Activated naive CD4-positive, alpha-beta T cell treated with anti-CD3 and anti-CD28 coated beads, Interleukin-2, amount 50 U/mL, for 24 hours (primary cell): ENCODE measurements around the gene AQP1.

ENCODE experiments used
- H3K27ac Mint-ChIP-seq: one replicate; pipeline ENCODE4 v1.8.0; 2021; ENCODE audit warnings: mild to moderate bottlenecking, mixed read lengths
- H3K27me3 Mint-ChIP-seq: one replicate; pipeline ENCODE4 v1.8.0; 2021; ENCODE audit warnings: mixed read lengths
- H3K36me3 Mint-ChIP-seq: one replicate; pipeline ENCODE4 v1.8.0; 2021; ENCODE audit warnings: mixed read lengths
- H3K4me1 Mint-ChIP-seq: one replicate; pipeline ENCODE4 v1.8.0; 2021; ENCODE audit warnings: mixed read lengths
- H3K4me3 Mint-ChIP-seq: one replicate; pipeline ENCODE4 v1.8.0; 2021; ENCODE audit warnings: mild to moderate bottlenecking, mixed read lengths
- H3K9me3 Mint-ChIP-seq: one replicate; pipeline ENCODE4 v1.8.0; 2021; ENCODE audit warnings: mixed read lengths

AQP1 gene

GRCh38 chr7:30931161-30931928 is 19.7 kb downstream of the AQP1 start:
- no peak overlapping the region for H3K27ac Mint-ChIP-seq
- no peak overlapping the region for H3K4me3 Mint-ChIP-seq
- H3K27me3 Mint-ChIP-seq = no peaks in the 10 kb centered on the region
- no peaks in the 10 kb centered on the region for H3K9me3 Mint-ChIP-seq
- H3K36me3 Mint-ChIP-seq = no peaks in the 10 kb centered on the region
- H3K4me1 Mint-ChIP-seq = no peaks in the 10 kb centered on the region

DNA sequence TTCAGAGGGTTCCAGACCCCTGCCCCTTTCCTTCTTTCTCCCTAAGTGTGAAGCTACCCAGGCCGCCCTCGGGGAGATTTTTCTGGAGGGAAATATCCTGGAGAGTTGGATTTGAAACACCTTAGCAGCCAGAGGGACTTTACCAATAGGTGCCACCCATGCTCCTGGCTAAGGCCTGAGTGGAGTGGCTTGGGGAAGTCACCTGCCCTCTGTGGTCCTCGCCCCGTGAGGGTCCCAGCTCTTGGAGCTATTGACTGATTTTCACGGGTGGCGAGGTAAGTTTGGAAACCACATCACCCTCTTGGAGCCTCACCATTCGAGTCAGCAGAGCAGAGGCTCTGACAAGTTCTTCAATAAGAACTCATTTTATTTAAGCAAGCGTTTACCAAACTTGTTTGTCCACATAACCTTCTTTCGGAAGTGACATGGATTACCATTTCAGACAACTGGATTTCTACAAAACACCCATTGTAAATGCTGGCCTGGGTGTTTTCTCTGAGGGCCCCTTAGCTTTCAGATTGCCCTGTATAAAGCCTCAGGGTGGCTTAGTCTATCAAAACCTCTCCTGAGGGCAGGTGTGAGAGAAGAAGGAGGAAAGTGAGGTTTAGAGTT is 20.4 kb downstream of the AQP1 start:
- Mint-ChIP-seq H3K4me3 (no peak overlapping the region), H3K27me3 (peaks cover 1% of the 10 kb centered on the region), H3K9me3 (no peaks in the 10 kb centered on the region), H3K36me3 (no peaks in the 10 kb centered on the region), H3K4me1 (no peaks in the 10 kb centered on the region), H3K27ac (no peak overlapping the region)

DNA sequence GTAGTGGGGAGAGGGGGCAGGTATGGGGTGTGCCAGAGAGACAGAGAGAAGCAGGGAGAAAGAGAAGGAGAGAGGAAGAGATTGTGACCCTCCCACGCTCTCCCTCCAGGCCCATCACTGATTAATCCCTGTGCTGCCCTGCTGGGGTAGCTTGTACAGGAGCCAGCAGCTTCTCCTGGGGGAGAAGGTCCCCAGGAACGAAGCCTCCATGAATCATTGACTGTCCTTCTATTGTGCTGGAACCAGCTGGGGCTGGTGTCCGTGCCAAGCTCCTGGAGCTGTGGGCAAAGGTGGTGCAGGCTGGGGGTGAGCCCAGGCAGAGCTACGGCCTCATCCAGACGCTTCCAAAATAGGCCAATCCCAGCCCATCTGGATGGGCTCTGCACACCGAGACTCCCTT is 20.9 kb downstream of the AQP1 start:
- Mint-ChIP-seq H3K9me3 (no peaks in the 10 kb centered on the region), H3K27me3 (peaks cover 1% of the 10 kb centered on the region), H3K36me3 (no peaks in the 10 kb centered on the region), H3K27ac (no peak overlapping the region), H3K4me1 (no peaks in the 10 kb centered on the region), H3K4me3 (no peak overlapping the region)

DNA sequence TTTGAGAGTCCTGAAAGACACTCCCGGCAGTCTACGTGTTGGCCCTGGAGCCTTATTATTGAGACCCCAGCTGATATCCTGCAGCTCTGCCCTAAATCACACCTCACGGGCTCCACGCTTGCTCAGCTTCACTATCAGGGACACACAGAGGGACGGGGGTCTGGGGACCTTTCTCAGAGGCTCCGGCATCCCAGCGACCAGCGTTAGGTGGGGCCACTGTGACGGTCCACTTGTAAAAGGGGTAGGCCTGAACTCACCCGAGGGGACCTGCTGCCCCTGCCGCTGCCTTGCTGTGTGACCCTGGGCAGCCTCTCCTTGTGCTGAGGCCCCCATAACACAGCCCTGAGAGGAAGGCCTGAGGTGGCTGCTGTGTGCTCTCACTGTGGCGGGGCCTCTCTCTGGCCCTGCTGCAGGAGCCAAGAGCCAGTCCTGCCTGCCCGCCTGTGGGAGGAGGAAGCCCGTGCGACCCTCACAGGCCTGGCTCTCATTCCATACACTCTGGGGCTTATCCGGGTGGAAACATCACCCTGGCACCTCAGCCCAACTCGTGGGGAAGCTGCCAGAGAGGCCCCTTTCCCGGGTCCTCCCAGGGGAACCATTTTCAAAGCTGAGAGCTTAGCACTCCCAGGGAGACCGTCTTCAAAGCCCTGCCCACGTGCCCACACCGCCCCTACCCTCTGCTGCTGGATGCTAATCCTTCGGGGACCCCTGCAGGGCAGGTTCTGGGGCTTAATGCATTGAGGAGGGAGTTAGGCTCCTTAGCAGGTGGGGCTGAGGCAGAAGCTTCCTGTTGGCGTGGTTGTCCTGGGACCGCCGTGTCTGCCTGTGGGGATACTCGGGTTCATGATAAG is 21.7 kb downstream of the AQP1 start:
- no peak overlapping the region for H3K27ac Mint-ChIP-seq
- H3K36me3 Mint-ChIP-seq = no peaks in the 10 kb centered on the region
- H3K4me1 Mint-ChIP-seq = no peaks in the 10 kb centered on the region
- peaks cover 3% of the 10 kb centered on the region for H3K27me3 Mint-ChIP-seq
- no peaks in the 10 kb centered on the region for H3K9me3 Mint-ChIP-seq
- no peak overlapping the region for H3K4me3 Mint-ChIP-seq

DNA sequence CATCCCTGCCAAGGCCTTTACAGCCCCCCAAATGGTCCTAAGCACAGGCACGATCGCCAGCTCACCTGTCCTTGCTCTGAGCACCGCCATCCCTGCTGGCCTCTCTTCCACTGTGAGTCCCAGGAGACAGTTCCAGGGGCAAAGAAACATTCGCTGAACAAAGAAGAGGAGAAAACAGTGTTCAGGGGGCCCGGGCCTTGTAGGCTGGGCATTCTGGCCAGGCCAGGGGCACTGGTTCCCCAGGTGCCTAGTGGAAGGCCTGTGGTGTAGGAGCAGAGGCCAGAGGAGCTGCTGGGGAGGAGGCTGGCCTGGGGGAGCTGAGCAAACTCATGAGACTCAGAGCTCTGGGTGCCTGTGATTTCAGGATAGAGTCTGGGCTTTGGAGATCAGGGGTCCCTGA is 22.6 kb downstream of the AQP1 start:
- no peaks in the 10 kb centered on the region for H3K36me3 Mint-ChIP-seq
- H3K4me1 Mint-ChIP-seq = no peaks in the 10 kb centered on the region
- H3K4me3 Mint-ChIP-seq = no peak overlapping the region
- H3K27me3 Mint-ChIP-seq = peaks cover 3% of the 10 kb centered on the region
- no peak overlapping the region for H3K27ac Mint-ChIP-seq
- H3K9me3 Mint-ChIP-seq = no peaks in the 10 kb centered on the region

DNA sequence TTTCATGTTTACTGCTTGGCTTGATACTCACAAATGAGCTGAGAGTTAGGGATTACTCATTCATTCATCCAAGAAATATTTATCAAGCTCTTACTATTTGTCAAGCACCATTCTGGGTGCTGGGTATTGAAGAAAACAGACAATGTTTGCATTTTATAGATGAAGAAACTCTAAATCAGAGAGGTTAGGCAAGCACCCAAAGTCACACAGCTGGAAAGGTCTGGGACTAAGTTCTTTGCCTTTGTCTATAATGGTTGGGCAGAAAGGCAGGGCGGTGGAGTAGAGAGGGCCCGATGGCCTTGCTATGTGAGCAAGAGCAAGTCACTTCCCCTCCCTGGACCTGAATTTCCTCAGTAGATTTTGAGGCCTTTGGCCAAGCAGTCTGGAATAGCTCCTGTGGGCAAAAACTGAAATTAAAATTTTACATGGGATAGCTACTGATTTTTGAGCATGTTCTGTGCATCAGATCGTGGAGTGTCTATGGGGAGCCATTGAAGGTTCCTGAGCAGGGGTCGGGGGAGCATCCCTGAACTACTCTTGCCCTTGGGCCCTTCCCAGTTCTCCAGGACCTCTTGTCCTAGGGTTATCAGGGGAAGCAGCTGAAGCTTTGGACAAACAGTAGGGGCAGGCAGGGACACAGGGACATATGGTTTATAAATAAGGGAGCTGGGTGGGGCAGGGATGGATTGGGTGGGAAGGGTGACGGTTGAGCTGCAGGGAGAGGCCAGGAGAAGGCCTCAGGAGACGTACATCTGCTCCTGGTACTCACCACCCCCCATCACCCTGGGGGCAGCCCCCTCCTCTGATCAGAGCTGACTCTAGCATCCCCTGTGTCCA is 23.3 kb downstream of the AQP1 start:
- Mint-ChIP-seq H3K27ac (no peak overlapping the region), H3K4me3 (no peak overlapping the region), H3K36me3 (no peaks in the 10 kb centered on the region), H3K9me3 (no peaks in the 10 kb centered on the region), H3K27me3 (peaks cover 6% of the 10 kb centered on the region), H3K4me1 (no peaks in the 10 kb centered on the region)

DNA sequence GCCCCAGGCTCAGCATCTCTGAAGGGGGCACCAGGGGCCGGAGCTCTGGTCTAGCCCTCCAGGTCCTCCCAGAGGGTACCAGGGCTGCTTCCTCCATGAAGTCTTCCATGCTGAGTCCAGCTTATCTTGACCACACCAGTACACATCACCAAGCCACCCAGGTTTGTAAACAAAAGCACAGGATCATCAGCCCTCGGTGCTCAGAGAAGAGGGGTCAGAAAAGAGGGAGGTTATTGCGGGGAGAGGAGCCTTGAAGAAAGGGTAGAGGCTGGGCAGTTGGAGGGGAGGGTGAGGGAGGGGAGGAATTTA is 23.9 kb downstream of the AQP1 start:
- Mint-ChIP-seq H3K36me3 (no peaks in the 10 kb centered on the region), H3K4me1 (no peaks in the 10 kb centered on the region), H3K4me3 (no peak overlapping the region), H3K9me3 (no peaks in the 10 kb centered on the region), H3K27ac (no peak overlapping the region), H3K27me3 (peaks cover 8% of the 10 kb centered on the region)

GRCh38 chr7:30936650-30937245 is 25.1 kb downstream of the AQP1 start:
- H3K9me3 Mint-ChIP-seq = no peaks in the 10 kb centered on the region
- H3K4me3 Mint-ChIP-seq = no peak overlapping the region
- H3K4me1 Mint-ChIP-seq = no peaks in the 10 kb centered on the region
- H3K36me3 Mint-ChIP-seq = no peaks in the 10 kb centered on the region
- H3K27ac Mint-ChIP-seq = no peak overlapping the region
- H3K27me3 Mint-ChIP-seq = peaks cover 15% of the 10 kb centered on the region

- Mint-ChIP-seq H3K27me3 (peaks cover 20% of the 10 kb centered on the region), H3K27ac (no peak overlapping the region), H3K9me3 (no peaks in the 10 kb centered on the region), H3K36me3 (no peaks in the 10 kb centered on the region), H3K4me3 (no peak overlapping the region), H3K4me1 (no peaks in the 10 kb centered on the region)
Observed at GRCh38 chr7:30937416-30937815, 25.8 kb downstream of the AQP1 start.

DNA sequence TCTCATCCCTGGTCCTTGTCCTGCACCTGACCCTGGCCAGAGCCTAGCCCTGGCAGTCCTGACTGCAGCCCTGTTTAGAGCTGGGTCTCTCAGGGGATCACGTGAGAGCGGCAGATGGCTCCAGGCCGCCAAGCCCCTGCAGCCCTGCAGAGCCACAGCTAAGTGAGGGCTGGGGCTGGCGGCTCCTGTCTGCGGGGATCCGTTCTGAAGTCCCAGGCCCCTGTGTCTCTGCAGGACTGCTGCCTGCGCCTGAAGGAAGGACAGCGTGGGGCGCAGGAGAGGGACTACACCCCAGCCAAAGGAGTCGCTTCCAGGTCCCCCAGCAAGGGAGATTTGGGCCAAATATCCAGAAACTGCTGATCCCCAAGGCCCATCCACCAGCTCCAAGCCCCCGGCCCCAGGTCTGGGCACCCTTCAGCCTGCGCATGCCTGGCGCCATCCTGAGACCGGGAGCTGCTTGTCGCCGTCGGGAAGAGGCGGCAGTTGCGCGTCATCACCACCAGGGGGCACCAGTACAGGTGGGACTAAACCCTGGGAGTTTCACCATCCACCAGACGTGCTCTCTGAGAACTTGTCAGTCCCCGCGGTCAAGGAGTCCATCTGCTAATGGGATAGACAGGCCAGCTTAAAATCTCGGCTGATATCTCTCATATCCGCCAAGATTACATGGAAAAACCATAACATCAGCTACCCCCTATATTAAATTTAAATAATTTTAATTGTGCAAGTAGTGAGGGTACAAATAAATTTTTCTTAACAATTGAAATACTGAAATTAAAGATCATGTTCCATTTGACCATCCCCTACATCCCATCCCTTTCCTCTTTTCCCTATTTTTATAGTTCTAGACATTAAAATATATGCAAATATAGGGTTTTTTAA is 27.0 kb downstream of the AQP1 start:
- H3K9me3 Mint-ChIP-seq = no peaks in the 10 kb centered on the region
- peaks cover 24% of the 10 kb centered on the region for H3K27me3 Mint-ChIP-seq
- H3K4me1 Mint-ChIP-seq = no peaks in the 10 kb centered on the region
- no peak overlapping the region for H3K27ac Mint-ChIP-seq
- no peaks in the 10 kb centered on the region for H3K36me3 Mint-ChIP-seq
- H3K4me3 Mint-ChIP-seq = no peak overlapping the region

- Mint-ChIP-seq H3K4me1 (no peaks in the 10 kb centered on the region), H3K4me3 (no peak overlapping the region), H3K27me3 (peaks cover 29% of the 10 kb centered on the region), H3K36me3 (peaks cover 2% of the 10 kb centered on the region), H3K27ac (no peak overlapping the region), H3K9me3 (peaks cover 15% of the 10 kb centered on the region)
Observed at GRCh38 chr7:30941582-30942323, 30.1 kb downstream of the AQP1 start.

- peaks cover 22% of the 10 kb centered on the region for H3K27me3 Mint-ChIP-seq
- peaks cover 22% of the 10 kb centered on the region for H3K9me3 Mint-ChIP-seq
- H3K4me1 Mint-ChIP-seq = no peaks in the 10 kb centered on the region
- no peak overlapping the region for H3K27ac Mint-ChIP-seq
- H3K36me3 Mint-ChIP-seq = no peaks in the 10 kb centered on the region
- no peak overlapping the region for H3K4me3 Mint-ChIP-seq
Observed at GRCh38 chr7:30950197-30950596, 38.5 kb downstream of the AQP1 start.

DNA sequence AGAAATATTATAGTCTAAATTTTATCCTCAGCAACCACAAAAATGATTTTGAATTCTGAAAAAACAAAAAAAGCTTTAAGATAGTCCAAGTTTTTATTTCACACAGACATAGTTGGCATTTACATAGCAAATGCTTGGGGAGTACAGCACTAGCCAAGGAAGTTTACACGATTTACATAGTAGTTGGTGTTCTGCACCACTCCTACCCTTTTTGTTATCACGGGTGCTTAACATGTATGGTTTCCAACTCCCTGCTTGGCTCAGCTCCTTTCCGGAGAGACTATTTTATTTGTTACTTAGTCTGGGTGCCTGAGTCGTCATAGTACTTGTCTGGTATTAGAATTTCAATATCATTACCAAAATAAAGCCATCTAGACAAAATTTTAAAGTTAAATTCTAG is 43.3 kb downstream of the AQP1 start:
- Mint-ChIP-seq H3K27ac (no peak overlapping the region), H3K4me1 (no peaks in the 10 kb centered on the region), H3K4me3 (no peak overlapping the region), H3K36me3 (peaks cover 2% of the 10 kb centered on the region), H3K9me3 (peaks cover 29% of the 10 kb centered on the region), H3K27me3 (peaks cover 5% of the 10 kb centered on the region)

GRCh38 chr7:30956704-30957103 is 45.1 kb downstream of the AQP1 start:
- Mint-ChIP-seq H3K9me3 (peaks cover 24% of the 10 kb centered on the region), H3K27ac (no peak overlapping the region), H3K27me3 (peaks cover 5% of the 10 kb centered on the region), H3K4me3 (no peak overlapping the region), H3K36me3 (peaks cover 2% of the 10 kb centered on the region), H3K4me1 (no peaks in the 10 kb centered on the region)
